ENCODE measurements around the gene ESYT3. TPM values are rescaled to one million over a fixed set of nuclear protein-coding genes. Genes with fewer than 3 reads are reported as not detected.

The ESYT3 gene
- total and polyA plus RNA-seq, 9 of the 15 experiments (the other 6 are each of a cell fraction or from before 2014, with no cell fraction given), result not detected

DNA sequence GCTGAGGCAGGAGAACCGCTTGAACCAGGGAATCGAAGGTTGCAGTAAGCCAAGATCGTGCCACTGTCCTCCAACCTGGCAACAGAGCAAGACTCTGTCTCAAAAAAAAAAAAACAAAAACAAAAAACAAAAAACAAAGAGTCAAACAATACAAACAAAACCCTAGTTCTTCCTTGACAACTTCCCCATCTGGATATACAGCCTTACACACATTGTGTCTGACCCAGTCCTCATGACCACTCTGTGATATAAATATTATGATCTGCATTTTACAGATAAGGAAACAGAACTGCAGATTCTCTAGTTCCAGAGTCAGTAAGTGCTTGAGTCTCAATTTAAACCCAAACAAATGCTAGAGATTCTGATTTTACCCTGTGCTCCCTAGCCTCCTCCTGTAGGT is 4.8 kb upstream of the ESYT3 start:
- Histone ChIP-seq H3K79me2 (ENCODE audit: control insufficient read depth, insufficient read depth, low read length) (no peaks in the 10 kb centered on the region), H3K27ac (ENCODE audit: extremely low read depth, low read depth, low read length) (no peak overlapping the region), H3K4me2 (ENCODE audit: insufficient read depth, low read length) (no peak overlapping the region), H3K27me3 (ENCODE audit: control insufficient read depth in 2 of 2, insufficient read depth in 2 of 2, low read length in 2 of 2) (peaks cover 0 to 11% of the 10 kb centered on the region in 2 experiments; a peak in 2 of 5 replicates), H3K4me1 (replicated peaks in 1 of 2; ENCODE audit: control insufficient read depth in 2 of 2, insufficient read depth in 2 of 2, low read length in 2 of 2) (no peaks in the 10 kb centered on the region; a peak in 1 of 5 replicates), H3K36me3 (ENCODE audit: control insufficient read depth, insufficient read depth, low read length) (no peaks in the 10 kb centered on the region), H3K9me3 (replicated peaks; ENCODE audit: control insufficient read depth, insufficient read depth, low read depth, low read length) (no peaks in the 10 kb centered on the region), H3K4me3 (no peak overlapping the region), H4K20me1 (replicated peaks; ENCODE audit: control insufficient read depth, insufficient read depth, low read length) (no peaks in the 10 kb centered on the region), H3K9ac (ENCODE audit: insufficient read depth in 1 of 2, low read depth in 2 of 2, low read length in 2 of 2) (no peak overlapping the region), H3K9me1 (ENCODE audit: control insufficient read depth, insufficient read depth, low read length) (no peaks in the 10 kb centered on the region), H2AFZ (ENCODE audit: low read depth, low read length) (no peak overlapping the region)
- no peak for FAIRE-seq
- intact Hi-C loops (cut with micrococcal nuclease), result no loop called here
- POLR2A ChIA-PET, result interaction anchor here (0.6 kb wide), 1 partner anchor 420 kb away, joined by 3 read pairs; no protein-coding TSS in a partner anchor
- WGBS (ENCODE audit: insufficient coverage, low coverage, missing lambda C conversion rate), result 33% methylated on average over 1 of the region's 3 CpGs
- no peak for ATAC-seq
- CTCF ChIA-PET (ENCODE audit: low intra/inter-chr PET ratio), result no interaction called here
- in situ Hi-C loops (cut with MboI), result no loop called here
- DNase-seq (ENCODE audit: extremely low read depth in 1 of 4, low spot score in 3 of 4), result peak in 1 of 4 experiments; percentile 7
- BruUV-seq (replicated peaks), result no TSS peak
- TF ChIP-seq ZNF133 (CRISPR knock-in tag; IDR thresholded peaks at IDR 0.05), result no peak
- TF ChIP-seq HSF4 (CRISPR knock-in tag; IDR thresholded peaks at IDR 0.05; ENCODE audit: borderline replicate concordance), result no peak
- TF ChIP-seq, protein P1, sequence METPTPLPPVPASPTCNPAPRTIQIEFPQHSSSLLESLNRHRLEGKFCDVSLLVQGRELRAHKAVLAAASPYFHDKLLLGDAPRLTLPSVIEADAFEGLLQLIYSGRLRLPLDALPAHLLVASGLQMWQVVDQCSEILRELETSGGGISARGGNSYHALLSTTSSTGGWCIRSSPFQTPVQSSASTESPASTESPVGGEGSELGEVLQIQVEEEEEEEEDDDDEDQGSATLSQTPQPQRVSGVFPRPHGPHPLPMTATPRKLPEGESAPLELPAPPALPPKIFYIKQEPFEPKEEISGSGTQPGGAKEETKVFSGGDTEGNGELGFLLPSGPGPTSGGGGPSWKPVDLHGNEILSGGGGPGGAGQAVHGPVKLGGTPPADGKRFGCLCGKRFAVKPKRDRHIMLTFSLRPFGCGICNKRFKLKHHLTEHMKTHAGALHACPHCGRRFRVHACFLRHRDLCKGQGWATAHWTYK (CRISPR knock-in tag; IDR thresholded peaks at IDR 0.05), result no peak
- TF ChIP-seq GABPA (tag; conservative IDR thresholded peaks at IDR 0.05; ENCODE audit: low read depth), result no peak
- no peak for TF ChIP-seq GTF2E2 (tag; IDR thresholded peaks at IDR 0.05)
- TF ChIP-seq, protein P2, sequence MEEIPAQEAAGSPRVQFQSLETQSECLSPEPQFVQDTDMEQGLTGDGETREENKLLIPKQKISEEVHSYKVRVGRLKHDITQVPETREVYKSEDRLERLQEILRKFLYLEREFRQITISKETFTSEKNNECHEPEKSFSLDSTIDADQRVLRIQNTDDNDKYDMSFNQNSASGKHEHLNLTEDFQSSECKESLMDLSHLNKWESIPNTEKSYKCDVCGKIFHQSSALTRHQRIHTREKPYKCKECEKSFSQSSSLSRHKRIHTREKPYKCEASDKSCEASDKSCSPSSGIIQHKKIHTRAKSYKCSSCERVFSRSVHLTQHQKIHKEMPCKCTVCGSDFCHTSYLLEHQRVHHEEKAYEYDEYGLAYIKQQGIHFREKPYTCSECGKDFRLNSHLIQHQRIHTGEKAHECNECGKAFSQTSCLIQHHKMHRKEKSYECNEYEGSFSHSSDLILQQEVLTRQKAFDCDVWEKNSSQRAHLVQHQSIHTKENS (CRISPR knock-in tag; IDR thresholded peaks at IDR 0.05), result no peak
- TF ChIP-seq, protein P3, sequence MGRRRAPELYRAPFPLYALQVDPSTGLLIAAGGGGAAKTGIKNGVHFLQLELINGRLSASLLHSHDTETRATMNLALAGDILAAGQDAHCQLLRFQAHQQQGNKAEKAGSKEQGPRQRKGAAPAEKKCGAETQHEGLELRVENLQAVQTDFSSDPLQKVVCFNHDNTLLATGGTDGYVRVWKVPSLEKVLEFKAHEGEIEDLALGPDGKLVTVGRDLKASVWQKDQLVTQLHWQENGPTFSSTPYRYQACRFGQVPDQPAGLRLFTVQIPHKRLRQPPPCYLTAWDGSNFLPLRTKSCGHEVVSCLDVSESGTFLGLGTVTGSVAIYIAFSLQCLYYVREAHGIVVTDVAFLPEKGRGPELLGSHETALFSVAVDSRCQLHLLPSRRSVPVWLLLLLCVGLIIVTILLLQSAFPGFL (CRISPR knock-in tag; IDR thresholded peaks at IDR 0.05), result no peak
- no peak for TF ChIP-seq ZNF124 (CRISPR knock-in tag; IDR thresholded peaks at IDR 0.05)
- no peak for TF ChIP-seq SRSF9 (IDR thresholded peaks at IDR 0.05; ENCODE audit: borderline replicate concordance, low read depth, low read length)
- TF ChIP-seq ZNF143 (CRISPR knock-in tag; IDR thresholded peaks at IDR 0.05), result no peak
- no peak for TF ChIP-seq GATAD2A (IDR thresholded peaks at IDR 0.05)
- TF ChIP-seq ILK (tag; IDR thresholded peaks at IDR 0.05; ENCODE audit: borderline replicate concordance, low read depth), result no peak
- no peak for TF ChIP-seq GATA2 (CRISPR knock-in tag; IDR thresholded peaks at IDR 0.05)
- TF ChIP-seq ZNF764 (CRISPR knock-in tag; IDR thresholded peaks at IDR 0.05; ENCODE audit: low read depth), result no peak
- no peak for TF ChIP-seq ZNF398 (CRISPR knock-in tag; IDR thresholded peaks at IDR 0.05)
- TF ChIP-seq SUPT5H (IDR thresholded peaks at IDR 0.05), result no peak
- TF ChIP-seq BDP1 (IDR thresholded peaks at IDR 0.05; ENCODE audit: insufficient read depth, insufficient read length), result no peak

Measured in K562 (cell line).